DMS153 treated with DMSO at 0.1 percent for 48 hours (cell line): ENCODE measurements around the gene FAM13A.
A peak's percentile ranks its signal among the peaks of the same experiment; 100 is the strongest.

Experiments used
- DNase-seq: peaks from one replicate; lab custom pipeline; 2025; ENCODE audit not compliant: unreplicated experiment; lab: John Stamatoyannopoulos, UW

The FAM13A gene

DNA sequence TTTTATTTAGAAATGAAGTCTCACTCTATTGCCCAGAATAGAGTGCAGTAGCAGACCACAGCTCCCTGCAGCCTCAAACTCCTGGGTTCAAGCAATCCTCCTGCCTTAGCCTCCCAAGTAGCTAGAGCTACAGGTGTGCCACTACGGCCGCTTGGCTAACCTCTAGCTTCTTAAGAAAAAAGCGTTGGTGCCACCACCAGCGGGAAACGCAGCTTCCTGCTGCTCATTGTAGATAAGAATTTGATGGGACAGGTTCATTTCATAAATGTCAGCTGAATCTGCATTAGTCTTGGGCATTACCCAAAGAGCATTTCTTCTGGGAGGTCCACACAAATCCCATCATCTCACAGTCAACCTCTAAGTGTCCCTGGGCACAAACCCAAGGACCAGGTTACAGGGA, 326.2 kb downstream of the FAM13A start:
- no peak for DNase-seq

DNA sequence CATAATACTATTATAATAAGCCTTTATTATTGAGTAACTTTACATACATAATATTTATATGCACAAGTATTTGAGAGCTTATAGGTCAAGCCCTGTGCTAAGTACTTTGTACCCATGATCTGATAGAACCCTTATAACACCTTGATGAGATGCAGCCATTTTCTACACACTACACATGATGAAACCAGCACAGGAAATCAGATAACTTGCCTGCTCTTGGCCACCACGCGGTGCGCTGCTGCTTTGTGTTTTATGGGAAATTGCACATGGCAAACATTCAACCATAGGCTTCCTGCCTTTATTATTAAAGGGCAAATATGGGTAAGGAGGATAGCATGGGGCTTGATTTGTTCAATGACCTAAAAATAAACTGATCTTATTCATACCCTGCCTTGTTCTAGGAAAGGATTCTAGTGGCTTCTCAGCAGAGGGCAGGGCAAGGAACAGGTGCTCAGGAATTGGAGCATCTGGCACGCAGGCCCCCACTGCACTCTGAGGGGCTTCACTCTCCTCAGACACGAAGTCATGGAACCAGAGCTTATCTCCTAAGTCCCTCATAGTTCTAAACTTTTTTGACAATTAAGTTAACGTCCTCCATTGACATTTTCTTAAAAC, 327.7 kb downstream of the FAM13A start:
- DNase-seq = no peak

DNA sequence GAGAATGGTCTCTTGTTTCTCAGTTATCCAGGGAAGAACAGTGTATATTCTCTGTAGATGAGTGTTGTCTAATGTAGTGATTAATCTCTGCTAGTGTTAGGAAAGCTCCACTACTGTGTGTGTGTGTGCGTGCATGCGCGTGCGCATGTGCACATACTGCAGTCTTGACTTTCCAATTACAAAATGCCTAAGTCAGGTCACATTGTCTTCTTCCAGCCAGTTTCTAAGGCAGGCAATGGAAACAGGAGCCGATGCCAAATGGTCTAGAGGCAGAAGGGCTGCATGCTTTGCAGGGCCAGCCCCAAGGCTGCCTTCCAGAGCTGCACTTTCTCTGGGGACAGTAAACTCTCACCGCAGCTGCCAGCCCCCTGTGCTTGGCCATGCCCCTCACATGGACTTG, 328.8 kb downstream of the FAM13A start:
- no peak for DNase-seq

DNA sequence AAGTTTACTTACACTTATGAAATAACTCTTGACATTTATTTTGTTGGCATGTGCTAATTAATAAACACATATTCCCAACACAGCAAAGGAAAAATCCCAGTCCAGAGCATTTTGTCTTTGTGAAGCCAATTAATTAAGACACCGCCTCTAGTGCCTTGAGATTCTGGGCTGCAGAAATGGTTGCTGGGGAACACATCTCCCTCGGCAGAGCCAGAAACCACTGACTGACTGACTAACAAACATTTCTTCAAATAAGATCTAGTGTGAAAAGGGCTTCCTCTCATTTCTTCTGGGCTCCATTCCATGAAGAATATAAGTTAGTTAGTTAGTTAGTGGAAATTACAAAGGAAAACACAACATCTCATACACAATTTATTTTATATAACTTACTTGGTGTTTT, 331.0 kb downstream of the FAM13A start:
- DNase-seq = no peak

DNA sequence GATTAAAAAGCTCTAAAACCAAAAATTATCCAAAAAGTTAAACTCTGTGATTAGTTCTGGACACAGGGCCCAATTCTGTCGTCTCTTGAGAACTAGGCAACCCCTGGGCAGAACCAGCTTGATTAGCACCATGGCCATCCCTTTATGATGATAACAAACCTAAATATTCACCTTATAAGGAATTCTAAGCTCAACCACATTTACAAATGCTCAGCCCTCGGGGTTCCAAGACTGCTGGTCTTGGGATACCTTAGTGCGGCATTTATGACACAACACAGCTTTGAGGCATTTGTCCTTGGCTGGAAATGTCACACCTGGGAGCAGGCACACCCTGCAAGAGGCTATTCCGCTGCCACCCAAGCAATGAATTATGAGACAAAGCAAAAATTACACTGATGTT, 331.8 kb downstream of the FAM13A start:
- DNase-seq = no peak

DNA sequence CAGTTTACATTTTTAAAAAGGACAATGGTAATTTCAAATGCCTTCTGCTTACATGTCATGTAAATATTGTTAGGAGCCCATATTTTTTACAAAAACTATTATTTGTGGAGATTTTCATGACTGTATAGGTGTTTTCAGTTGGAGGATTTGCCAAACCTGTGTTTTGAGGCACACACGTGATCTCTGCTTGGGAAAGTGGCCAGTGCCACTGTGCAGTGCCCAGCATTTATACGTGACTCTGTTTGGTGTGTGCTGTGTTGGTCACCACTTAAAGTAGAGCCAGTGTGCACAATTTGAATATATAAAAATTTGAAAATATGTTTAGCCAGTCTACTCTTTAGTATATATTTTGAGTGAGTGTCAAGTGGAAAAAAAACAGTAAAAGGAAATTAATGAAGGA, 332.6 kb downstream of the FAM13A start:
- no peak for DNase-seq

DNA sequence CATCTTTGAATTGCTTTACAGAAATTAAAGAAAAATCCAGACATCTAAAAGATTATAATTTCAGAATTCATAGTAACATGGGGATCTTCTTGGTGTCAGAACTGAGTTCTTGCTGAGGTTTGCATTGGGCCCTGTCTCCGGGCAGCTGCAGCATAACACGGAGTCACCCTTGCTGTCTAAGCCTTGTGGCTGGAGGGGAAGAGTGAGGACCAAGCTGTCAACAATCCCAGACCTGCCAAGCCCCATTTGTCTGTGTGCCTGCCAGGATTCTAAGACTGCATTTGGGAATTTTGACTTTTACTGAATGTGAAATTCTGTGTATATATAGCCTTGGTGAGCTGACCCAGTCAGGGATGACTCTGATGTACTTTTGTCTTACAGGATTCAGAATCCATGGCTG, 334.2 kb downstream of the FAM13A start:
- DNase-seq = no peak

DNA sequence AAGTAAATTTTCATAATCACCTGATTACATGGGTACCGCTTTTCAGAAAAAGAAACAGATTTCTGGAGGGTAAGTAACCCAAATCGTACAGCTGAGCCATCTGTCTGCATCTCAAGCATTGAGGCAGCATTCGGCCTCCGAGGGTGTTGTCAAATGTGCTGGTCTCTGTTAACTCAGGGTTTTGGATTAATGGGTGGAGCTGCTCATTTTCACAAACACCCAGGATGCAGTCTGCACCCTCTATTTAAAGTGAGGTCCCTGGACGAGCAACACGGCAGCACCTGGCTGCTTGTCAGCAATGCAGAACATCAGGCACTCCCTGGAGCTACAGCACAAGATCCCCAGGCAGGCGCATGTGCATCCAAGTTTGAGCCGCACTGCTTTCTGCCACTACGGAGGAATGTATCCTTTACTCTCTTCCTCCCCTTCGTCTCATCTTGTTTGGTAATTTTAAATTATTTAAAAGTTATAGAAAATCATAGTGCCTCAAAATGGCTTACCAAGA, 334.7 kb downstream of the FAM13A start:
- DNase-seq = no peak

DNA sequence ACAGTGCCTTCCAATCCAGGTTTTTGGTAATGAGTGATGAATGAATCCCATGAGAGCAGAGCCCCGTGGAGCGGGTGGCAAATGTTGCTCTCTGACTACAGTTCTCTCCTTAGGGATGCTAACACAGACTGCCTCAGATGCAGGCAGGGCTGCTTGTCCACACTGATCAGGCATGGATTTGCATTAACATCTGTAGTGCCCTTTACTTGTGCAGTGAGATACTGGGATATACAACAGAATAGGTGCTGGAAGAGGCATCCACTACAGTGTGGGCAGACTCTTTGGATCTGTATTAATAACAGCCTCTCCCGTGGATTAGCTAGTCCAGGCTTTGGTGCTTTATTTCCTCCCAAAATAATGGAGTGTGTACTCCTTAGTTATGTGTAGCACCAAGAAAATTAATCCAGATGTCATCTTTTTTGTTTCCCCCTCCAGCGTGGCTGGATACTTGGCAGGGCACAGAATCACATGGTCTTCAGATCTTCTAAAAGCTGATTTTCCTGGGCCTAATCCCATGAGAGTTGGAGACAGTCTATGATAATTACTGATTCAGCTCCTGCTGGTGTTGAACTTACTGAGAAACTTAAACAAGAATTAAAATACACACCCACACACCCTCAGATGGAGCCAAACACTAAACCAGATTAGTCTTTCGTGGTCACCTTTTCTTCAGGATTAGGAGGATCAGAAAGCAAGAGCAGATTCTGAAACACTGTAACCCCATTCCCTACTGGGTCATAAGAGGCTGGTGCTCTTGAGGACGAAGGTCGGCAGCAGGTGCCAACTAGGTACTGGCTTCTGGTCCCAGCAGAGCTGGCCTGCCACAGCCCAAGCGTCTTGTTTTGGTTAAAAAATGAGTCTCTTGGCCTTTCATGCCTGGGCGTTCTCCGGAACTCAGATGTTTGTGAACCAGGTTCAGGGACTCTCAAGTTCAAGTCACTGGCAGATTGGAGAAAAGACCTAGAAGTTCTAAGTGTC, 336.2 kb downstream of the FAM13A start:
- DNase-seq = no peak

DNA sequence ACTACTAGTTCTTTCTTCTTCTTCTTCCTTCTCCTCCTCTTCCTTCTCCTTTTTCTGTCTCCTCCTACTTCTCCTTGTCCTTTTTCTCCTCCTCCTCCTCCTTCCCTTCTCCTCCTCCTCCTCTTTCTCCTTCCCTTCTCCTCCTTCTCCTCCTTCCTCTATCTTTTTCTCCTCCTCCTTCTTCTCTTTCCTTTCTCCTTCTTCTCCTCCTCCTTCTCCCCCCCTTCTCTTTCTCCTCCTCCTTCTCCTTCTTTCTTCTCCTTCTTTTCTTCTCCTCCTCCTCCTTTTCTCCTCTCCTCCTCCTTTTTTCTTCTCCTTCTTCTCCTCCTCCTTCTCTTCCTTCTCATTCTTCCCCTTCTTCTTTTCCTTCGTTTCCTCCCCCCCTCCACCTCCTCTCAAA, 337.6 kb downstream of the FAM13A start:
- no peak for DNase-seq

DNA sequence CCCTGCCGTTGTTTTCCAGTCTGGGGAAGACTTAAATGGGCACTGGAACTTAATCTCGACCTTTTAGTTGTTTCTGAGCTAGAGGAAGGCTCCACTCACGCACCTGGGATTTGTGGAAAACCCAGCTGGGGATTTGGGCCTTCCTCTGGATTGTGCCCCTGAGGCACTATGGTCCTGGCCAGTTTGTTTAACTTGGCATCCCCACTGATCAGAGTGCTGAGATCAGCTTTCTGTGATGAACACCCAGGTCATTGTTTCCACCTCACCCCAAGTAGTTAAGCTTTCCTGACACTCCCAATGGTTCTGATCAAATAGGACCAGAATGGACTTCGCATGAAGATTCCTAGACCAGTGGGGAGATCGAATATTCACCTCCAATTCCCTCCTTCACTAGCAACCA, 338.9 kb downstream of the FAM13A start:
- no peak for DNase-seq

DNA sequence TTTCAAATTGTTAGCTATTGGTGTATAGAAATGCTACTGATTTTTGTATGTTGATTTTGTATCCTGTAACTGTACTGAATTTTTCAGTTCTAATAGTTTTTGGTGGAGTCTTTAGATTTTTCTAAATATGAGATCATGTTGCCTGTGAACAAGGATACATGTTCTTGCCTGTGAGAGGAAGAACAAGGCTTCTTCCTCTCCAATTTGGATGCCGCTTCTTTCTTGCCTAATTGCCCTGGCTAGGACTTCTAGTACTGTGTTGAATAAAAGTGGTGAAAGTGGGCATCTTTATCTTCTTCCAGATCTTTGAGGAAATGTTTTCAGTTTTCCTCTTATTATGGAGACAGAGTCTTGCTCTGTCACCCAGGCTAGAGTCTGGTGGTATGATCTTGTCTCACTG, 343.2 kb downstream of the FAM13A start:
- no peak for DNase-seq

DNA sequence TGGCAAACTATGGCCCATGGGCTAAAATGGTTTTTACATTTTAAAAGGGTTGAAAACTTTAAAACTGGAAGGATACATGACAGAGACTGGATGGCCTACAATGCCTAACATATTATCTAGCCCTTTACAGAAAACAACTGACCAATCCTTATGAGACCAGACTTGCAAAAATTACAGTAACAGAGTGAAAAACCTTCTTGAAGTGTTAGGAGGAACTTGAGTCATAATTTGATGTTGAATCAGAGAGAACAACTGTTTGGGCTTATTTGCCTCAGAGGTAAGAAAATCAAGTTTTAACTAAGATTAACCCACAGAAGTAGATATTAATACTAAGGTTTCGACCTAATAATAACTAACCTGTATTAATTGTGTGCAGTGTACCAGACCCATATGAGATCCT, 347.0 kb downstream of the FAM13A start:
- DNase-seq = no peak

DNA sequence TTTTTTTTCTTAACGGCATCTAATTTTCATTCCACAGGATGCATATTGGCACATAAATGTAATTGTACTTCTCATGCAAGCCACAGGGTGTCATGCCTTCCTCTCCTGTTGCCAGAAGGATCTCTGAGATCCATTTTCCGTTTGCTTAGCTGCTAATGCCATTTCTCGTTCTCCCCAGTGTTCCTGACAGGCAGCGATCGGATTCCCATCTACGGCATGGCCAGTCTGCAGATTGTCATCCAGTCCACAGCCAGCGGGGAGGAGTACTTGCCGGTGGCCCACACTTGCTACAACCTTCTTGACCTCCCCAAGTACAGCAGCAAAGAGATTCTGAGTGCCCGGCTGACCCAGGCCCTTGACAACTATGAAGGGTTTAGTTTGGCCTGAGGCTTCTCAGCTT, 350.4 kb downstream of the FAM13A start:
- peak; percentile 45 for DNase-seq

DNA sequence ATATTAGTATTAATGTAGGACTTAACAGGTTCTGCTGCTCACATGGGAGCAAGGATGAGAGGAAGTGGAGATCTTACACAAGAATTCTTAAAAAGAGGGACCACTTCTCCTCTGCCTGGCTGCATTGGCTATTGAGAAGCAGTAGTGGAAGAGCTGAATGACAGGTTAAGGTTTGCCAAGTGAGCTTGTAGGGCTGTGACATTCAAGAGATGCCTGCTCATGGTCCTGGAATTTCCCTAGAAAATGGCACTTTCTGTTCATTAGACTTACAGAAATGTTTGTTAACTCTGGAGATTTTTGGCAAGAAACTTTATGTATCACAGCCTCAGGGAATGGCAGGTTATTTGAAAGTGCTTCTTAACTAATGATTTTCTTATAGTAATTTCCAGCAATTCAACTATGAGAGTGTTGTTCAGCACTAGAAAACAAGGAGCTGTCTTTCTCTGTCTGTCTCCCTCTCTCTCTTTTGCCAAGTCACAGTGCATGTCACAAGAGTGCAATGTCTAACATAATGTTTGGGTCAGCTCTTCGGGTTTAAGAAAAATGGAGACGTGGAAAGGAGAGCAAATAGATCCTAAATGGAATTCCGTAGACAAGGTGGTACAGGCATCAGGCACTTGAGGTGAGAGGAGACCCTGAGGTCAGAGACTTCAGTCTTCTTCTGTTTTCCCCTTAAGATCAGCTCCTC, 351.0 kb downstream of the FAM13A start:
- no peak for DNase-seq

DNA sequence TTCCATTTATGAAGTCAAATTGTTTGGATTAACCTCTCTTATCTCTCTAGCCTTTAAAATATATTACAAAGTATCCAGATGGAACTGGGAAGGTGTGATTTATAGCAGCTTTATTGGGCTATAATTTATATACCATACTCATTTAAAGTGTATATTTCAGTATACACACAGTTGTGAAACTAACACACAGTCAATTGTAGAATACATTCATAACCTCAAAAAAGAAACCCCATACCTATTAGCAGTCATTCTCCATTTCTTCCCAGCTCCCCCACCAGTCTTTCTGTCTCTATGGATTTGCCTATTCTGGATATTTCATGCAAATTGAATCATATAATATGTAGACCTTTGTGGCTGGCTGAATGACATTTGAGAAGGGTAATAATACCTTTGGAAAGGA, 351.8 kb downstream of the FAM13A start:
- no peak for DNase-seq

DNA sequence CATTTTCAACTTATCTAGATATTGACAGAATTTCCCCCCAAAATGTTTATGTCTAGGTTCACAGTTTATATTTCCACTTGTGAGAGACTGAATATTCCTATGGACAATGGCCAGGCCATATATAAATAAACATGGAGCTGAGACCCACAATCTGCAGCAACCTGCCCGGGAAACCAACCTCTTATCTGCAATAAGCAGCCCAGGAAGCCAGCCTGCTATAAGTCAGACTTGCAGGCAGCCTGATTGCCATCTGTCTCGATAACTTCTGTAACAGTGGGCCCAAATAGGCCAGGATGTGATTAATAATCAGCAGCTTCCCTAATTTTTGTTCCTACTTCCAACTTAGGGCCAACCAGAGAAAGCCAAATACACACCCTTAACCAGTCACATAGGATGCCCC, 354.2 kb downstream of the FAM13A start:
- DNase-seq = no peak

DNA sequence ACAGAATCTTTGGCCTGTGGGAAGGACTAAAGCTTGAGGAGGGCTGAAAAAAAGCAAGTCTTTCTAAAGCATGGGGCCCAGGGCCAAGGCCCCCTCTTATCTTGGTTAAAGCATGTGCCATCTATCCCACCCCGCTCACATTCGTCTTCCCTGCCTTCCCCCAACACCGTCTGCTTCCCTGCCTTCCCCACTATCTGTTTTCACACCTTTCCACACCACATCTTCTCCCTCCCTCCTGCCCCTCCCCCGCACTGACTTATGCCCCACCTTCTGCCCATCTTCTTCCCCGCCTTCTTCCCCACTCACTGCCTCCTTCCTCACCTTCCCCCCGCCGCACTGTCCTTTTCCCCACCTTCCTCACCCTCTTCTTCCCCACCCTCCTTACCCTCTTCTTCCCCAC, 358.5 kb downstream of the FAM13A start:
- DNase-seq = no peak

DNA sequence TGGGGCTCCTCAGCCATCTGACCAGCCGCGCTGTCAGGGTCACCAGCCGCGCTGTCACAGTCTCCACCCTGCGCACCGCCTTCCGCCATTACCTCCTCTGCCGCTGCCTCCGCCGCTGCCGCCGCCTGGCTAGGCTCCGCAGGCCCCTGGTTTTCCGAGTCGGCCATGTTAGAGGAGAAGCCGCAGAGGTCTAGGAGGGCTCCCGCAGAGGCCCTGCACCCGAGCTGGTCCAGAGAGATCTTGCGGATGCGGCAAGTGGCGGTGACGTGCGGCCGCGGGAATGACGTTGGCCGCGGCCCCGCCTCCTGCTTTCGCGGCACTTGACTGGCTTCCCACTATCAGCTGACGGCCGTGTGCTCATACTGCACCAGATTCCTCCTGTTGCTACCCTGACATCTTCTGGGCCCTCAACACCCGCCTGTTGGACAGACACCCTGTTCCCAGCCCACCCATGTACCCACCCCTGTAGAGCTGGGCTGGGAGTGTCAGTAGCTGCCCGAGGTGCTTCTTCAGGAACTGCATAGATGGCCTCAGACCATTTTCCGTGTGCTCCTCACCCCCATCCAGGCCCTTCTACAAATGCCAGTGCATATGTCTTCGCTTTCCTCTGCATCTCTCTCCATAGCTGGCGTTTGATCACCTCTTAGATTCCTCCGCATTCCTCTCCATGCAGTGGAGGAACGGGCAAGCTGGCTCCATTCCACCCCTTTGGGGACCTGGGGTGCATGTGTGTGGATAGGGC, 359.2 kb downstream of the FAM13A start, which contains the start of gene NAP1L5:
NAP1L5 (minus strand) TSS at position 242 of the 742 bp plus-strand sequence; CDS start at position 167, 75 bp downstream.
- peak; percentile 13 for DNase-seq

DNA sequence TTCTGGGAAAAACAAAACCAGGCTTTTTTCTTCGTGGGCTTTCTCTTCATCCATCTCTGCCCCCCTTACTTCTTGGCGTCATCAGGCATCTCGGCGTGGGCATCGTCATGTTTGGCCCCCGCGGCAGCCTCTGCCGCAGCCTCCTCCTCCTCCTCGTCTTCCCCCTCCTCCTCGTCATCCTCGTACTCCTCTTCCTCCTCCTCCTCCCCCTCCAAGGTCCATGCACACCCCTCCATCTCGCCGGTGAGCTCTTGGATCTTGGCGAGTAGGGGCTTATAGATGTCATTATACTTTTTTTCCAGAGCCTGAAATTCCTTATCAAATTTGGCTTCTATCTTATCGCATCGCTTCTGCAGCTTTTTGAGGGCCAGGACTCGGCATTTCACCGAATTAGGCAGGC, 359.8 kb downstream of the FAM13A start:
- DNase-seq = no peak

DNA sequence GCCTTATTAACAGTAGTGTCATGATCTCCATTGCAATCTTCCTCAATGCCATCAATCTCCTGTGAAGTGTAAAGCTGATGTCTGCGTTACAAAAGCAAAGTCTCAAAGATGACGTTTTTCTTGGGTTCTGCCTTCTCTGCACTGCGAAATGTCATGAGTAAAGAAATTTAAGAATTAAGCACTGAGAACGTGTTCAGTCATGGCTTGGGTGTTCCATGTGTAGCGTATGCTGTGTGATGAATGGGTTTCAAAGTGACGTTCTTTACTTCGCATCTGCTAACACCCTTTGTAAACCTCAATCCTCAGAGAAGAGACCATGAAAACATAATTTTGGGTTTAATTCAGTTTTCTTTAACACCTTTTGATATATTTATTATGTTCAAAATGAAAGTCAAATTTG, 360.4 kb downstream of the FAM13A start:
- no peak for DNase-seq
